Activated CD4-positive, alpha-beta T cell treated with anti-CD3 and anti-CD28 coated beads for 48 hours (primary cell): ENCODE data around the gene DCHS1.

Experiments used
- DNase-seq: peaks from one replicate; pipeline ENCODE4 v3.0.0-alpha.2; 2020

Gene DCHS1

GRCh38 chr11:6609502-6610015, 46.0 kb downstream of the DCHS1 start:
- no peak for DNase-seq

- no peak for DNase-seq
These were observed 46.7 kb downstream of the DCHS1 start for GRCh38 chr11:6608726-6609501.

GRCh38 chr11:6608011-6608410, 47.6 kb downstream of the DCHS1 start:
- DNase-seq, result no peak

DNA sequence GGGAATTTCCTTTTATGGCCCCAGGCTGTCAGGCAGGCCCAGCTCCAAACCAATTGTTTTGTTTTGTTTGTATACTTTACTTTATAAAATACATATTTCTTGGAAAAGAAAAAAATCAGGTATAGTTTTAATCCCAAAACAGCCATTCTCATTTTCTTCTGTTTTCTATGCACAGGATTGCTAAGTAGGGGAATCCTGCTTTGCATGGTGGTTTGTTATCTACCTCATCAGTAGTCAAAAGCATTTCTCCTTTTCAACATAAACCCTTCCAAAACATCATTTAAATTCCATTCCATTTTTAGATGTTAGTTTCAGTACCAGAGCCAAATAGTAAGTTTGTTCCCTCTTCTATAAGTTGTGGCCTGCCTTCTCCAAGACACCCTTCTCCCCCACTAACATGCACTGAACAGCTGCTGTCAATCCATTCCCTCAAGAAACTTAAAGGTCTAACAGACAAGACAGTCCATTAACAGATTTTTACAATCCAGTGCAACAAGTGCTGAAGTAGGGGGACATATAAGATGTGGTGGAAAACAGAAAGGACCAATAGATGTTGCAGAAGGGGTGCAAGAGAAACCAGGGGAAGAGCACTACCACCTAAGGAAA, 48.3 kb downstream of the DCHS1 start:
- no peak for DNase-seq

DNA sequence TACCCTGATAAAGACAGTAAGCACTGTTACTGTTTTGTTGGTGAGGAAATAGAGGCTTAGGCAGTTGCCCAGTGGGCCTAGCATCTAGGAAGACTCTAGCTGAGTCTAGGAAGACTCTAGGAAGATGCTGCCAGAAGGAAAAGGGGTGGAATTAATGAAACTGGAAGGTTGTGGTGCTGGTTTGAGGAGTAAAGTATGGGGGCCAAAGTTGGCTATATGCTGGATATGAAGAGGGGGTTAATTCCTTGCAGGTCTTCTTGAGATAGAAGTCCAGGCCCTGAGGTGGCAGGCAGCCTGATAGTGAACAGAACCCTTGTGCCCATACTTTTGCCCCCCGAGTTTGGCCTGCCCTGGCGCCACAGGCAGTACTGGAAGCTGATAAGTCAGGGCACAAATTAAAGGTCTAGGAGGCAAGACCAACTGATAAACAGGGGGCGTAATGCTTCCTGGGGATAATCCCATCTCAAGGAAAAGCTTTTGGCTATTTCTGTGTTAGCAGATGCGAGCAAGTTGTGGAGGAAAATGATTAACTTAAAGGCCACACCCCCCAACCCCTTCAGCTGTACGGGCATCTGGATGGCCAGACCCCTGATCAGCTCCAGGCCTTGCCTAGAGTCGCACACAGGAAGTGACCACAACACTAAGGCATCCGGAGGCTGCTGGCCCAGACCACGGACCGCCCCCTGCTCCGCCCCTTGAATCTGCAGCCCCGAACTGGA, 49.0 kb downstream of the DCHS1 start:
- DNase-seq, result peak; percentile 72

DNA sequence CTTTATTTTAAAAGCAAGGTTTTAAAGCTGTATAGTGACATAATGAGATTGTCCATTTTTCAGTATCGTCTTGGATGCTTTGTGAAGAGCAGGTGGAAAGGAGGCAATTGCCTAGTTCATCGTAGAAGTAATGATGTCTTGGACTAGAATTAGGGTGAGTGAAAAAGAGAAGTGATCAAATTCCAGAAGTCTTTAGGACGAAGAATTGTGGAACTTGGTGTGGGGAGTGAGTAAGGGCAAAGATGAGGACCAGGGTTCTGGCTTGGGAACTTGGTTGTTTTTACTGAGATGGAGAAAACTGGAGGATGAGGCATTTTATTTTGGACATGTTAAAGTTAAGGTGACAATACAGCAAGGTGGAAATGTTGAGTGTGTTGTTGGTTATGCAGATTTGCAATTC, 50.8 kb downstream of the DCHS1 start:
- DNase-seq, result no peak

- peak; percentile 57 for DNase-seq
These were observed 51.5 kb downstream of the DCHS1 start for GRCh38 chr11:6604081-6604626.

GRCh38 chr11:6603287-6604080, 52.1 kb downstream of the DCHS1 start, which contains the start of the genes ILK and RRP8:
ILK (plus strand) TSS chr11:6603774; CDS start chr11:6604272, 498 bp downstream.
RRP8 (minus strand) TSS chr11:6603616; CDS start chr11:6603502, 114 bp downstream.
- peak; percentile 92 for DNase-seq

DNA sequence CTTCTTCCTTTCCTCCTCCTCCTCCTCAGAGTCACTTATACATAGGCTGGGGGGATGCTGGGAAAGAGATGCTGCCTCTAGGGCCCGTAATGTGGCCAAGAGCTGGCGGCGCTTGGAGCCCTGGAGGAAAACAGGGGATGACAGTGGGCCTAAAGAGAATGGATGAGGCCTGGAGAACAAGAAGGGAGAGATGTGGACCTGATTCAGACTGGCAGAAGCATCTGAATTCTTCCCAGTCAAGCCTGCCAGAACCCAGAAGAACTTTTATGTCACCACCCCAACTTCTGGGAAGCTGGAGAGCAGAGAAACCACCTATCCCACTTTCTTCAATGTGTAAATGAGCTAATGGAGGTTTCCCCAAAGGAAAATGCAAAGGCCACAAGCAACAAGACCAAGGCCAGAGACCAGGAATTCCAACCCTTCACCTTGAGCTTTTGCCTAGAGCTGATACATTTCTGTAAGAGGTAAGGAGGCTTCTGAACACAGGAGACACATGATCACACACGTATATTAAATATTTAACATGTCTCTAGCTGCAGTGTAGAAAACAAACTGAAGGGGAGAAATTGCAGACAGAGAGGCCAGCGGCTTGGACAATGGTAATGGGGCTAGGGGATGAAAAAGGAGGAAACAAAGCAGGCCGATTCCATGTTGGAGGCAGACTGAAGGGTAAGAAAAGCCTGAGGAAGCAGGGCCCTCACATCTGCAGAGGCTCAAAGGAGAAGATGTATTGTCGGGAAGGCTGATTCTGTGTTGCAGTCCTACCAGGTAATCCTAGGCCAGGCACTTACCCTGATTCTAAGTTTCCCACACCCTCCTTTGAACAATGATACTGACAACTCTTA, 53.3 kb downstream of the DCHS1 start:
- no peak for DNase-seq

- DNase-seq, result no peak
These were observed 54.6 kb downstream of the DCHS1 start for GRCh38 chr11:6601041-6601461.

- DNase-seq, result no peak
These were observed 55.7 kb downstream of the DCHS1 start for GRCh38 chr11:6599881-6600390.

GRCh38 chr11:6599449-6599848, 56.2 kb downstream of the DCHS1 start:
- DNase-seq, result no peak

DNA sequence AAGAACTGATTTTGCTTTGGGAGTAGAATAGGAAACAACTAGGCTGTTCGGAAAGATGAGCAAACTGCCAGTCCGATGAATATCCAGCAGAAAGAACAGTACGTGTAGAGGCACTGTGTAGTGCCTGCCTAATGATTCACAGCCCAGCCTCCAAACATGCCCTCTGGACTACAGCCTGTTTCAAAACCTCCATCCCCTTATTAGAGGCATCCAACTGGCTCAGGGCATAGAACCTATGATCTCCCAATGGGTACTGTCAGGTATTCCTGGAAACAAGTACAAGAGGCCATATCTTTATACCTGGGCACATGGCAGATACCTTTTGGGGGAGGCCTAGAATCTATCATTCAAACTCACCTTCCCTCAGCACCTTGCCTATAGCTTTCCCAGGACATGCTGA, 57.1 kb downstream of the DCHS1 start:
- DNase-seq, result no peak

DNA sequence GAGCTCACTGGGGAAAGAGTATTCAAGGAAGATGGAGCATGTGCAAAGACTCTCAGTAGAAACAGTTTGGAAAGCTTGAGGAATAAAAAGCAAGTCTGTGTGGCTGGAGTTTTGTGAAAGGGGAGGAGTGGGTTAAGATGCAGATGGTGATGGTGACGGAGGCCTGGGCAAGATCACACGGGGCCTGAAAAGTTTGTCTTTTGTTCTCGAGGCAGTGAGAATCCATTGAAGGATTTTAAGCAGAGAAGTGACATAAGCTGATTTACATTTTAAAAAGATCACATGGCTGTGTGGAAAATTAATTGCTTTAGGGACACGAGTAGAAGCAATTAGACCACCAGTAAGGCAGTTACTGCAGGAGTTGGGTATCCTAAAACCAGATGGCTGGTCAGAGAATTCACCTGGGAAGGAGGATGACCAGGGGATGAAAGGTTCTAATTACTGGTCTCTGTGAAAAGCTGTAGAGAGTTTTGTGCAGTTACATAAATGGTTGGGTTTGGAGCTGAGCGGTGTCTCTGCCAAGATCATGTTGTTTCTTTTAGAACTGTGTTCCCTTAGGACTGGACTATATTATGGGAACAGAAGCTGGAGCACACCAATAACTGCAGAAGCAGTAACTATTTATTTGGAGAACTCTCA, 59.3 kb downstream of the DCHS1 start:
- DNase-seq, result no peak

GRCh38 chr11:6594142-6594768, 61.4 kb downstream of the DCHS1 start:
- no peak for DNase-seq

DNA sequence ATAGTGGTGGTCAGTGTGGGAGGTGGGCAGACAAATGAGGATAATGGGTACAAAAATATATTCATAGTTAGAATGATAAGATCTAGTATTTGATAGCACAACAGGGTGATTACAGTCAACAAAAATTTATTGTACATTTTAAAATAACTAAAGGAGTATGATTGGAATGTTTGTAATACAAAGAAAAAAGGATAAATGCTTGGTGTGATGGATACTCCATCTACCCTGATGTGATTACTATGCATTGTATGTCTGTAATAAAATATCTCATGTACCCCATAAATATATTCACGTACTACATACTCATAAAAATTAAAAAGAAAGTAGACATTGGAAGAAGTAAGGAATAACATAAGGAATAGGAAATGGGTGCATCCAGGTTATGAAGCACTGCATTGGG, 67.6 kb downstream of the DCHS1 start:
- DNase-seq, result no peak

GRCh38 chr11:6587360-6587953, 68.2 kb downstream of the DCHS1 start:
- DNase-seq, result no peak

DNA sequence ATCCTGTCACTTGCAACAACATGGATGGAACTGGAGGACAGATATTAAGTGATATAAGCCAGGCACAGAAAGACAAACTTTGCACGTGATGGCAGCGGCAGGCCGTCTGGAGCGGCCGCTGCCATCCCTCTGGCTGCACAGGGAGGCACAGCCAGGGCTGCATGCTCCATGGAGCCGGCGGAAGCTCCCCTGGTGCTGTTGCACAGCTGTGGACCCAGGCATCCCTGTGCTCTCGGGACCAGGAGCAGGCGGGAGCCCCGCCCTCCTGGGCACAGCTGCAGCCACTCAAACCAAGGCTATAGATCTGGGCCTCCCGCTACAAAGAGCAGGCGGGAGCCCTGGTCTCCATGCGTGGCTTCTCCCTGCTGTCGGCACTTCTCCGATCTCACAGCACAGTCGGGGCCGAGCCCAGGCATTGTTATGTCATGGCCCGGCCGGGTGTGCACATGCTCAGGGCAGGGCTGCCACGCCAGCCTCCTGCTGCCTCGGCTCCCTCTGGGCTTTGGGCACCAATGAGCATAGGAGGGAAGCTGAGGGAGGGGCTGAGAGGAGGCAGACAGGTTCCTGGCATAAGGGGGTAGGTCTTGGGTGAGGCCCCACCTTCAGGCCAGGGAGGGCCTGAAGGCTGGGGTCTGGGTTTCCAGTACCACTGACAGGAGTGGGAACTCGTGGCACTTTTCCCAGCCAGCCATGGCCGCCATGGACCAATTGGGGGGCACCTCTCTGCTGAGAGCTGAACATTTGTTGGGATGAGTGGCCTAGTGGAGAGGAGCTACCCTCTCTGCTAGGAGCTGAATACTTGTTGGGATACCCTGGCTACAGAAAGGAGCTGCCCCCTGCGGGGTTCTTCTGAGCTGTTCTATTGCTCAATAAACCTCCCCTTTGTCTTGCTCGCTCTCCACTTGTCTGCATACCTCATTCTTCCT, 68.9 kb downstream of the DCHS1 start:
- no peak for DNase-seq

- DNase-seq, result no peak
These were observed 71.1 kb downstream of the DCHS1 start for GRCh38 chr11:6584528-6584927.
